Coronary artery (tissue), 2 donors: ENCODE results near the gene PLA1A.
A peak's percentile ranks its signal among the peaks of the same experiment; 100 is the strongest.

ENCODE experiments used
- DNase-seq: peaks from one replicate; pipeline ENCODE4 v3.0.0-alpha.2; 2017; ENCODE audit warnings: low spot score
- H3K27ac ChIP-seq, 2 donors: fragments of 200-600 bp; sonication (generic); one replicate each; pipeline ENCODE4 v1.5.1; 2016 to 2019
- H3K4me3 ChIP-seq: fragments of 200-600 bp; sonication (generic); 2 replicates; pipeline ENCODE4 v1.5.1; 2016; ENCODE audit warnings: mild to moderate bottlenecking, moderate library complexity
- TF ChIP-seq, protein P1 (sequence below): fragments of 200-600 bp; sonication (generic); IDR thresholded peaks from one replicate; pipeline ENCODE4 v1.5.1; 2019; ENCODE audit warnings: antibody characterized with exemption

Gene PLA1A

DNA sequence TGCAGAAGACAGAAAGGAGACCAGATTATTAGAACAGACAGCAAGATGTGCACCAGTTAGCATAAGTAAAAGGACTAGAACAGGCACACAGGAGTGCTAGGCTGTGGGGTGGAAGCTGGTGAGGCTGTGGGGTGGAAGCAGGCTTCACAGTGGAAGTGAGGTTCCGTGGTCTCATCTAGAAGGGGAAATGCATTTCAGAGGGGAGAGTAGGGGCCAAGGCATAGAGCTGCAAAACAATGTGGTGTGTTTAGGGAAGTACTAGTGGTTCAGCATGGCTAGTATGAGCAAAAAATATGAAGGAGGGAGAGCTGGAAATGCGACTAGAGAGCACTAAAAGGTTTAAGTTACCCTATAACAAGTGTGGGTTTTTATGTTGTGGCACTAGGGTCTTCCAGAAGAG is 56.2 kb downstream of the PLA1A start:
- TF ChIP-seq, protein P1, sequence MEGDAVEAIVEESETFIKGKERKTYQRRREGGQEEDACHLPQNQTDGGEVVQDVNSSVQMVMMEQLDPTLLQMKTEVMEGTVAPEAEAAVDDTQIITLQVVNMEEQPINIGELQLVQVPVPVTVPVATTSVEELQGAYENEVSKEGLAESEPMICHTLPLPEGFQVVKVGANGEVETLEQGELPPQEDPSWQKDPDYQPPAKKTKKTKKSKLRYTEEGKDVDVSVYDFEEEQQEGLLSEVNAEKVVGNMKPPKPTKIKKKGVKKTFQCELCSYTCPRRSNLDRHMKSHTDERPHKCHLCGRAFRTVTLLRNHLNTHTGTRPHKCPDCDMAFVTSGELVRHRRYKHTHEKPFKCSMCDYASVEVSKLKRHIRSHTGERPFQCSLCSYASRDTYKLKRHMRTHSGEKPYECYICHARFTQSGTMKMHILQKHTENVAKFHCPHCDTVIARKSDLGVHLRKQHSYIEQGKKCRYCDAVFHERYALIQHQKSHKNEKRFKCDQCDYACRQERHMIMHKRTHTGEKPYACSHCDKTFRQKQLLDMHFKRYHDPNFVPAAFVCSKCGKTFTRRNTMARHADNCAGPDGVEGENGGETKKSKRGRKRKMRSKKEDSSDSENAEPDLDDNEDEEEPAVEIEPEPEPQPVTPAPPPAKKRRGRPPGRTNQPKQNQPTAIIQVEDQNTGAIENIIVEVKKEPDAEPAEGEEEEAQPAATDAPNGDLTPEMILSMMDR: no peak
- DNase-seq: no peak
- H3K4me3 ChIP-seq: no peak overlapping the region
- H3K27ac ChIP-seq: no peak overlapping the region

DNA sequence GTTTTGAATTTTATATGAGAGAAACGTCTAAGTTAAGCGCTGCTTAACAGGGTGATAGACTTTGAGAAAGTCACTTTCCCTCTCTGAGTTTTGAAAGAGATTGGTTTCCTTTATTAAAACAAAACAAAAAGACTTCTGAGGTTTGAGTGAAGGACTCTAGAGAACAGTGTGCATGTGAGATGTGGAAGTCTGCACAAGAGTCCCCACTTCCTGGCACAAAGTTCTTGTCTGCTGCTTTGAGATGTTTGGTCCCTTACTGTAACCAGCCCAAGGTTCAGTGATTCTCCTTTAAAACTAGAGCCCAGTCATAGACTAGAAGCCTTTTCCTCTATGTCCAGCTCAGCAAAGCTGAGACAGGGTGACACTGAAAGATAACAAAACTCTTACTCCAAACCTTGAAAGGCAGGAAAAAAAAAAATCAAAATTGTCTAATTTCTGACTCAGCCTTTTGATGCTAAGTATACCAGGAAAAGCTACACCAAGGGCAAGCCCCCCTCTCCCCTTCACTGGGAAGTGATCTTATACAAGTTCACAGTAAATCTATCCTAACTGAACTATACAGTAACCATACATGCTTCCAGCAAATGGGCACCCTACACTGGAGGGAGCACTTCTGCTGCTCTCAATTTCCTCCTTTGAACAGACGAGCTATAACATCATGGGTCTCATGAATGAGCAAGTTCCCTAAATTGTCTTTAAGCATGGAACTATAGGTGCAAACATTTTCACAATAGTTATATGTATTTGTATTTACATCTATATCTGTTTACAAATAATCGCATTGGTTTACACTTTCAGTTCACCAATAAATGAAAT is 60.4 kb downstream of the PLA1A start:
- TF ChIP-seq, protein P1: no peak
- no peak overlapping the region for H3K4me3 ChIP-seq
- H3K27ac ChIP-seq: no peak overlapping the region
- DNase-seq: no peak

DNA sequence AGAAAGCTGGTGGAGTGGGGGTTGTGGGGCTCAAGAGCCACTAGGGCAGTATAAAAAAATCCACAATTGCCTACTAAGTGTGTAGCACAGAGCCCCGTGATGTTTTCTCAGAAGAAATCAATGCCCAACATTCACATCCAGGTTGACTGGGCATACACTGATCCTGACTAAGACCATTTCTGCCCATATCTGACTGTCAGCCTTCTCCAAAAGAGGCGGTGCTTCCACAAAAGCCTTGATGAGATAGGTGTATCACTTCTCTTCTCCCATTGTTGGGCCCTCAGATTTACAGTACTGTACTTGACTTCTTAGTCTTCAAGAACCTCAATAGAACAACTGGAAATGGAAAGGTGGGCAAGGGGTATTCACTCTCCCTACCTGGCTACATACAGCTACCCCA is 61.3 kb downstream of the PLA1A start:
- Histone ChIP-seq H3K4me3 (peak overlapping the region; percentile 18), H3K27ac (no peak overlapping the region)
- no peak for DNase-seq
- TF ChIP-seq, protein P1: no peak

DNA sequence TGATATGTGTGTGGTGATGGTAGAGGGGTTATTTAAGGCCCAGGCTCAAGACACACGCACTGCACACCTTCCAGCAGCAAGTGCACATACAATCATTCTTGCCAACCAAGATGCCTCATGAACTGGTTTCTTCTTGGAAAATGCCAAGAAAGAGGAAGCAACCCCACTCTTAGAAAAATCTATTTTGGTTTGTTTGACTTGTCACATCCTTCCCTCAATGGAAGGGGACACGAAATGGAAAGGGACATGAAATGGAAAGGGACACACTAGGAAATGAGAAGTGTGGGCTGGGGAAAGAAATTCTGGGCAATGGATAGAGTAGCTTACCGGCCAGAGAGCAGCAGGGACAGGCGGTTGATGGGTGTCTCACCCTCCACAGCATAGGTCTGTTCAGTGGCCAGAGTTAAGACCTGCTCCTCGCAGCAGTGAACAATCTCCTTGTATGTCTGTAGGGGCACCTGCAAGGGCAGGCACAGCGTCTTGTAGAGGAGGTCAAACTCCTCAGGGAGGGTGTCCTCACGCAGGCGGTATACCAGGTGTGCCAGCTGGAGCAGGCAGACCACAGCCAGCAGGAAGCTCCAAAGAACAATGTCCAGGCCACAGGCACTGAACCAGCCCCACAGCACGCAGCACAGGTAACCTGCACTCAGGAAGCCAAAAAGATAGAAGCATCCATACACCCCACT is 62.1 kb downstream of the PLA1A start:
- DNase-seq: no peak
- Histone ChIP-seq H3K4me3 (peak overlapping the region; percentile 37), H3K27ac (peak overlapping the region in 1 of 2 donors; percentile 78)
- TF ChIP-seq, protein P1: no peak

DNA sequence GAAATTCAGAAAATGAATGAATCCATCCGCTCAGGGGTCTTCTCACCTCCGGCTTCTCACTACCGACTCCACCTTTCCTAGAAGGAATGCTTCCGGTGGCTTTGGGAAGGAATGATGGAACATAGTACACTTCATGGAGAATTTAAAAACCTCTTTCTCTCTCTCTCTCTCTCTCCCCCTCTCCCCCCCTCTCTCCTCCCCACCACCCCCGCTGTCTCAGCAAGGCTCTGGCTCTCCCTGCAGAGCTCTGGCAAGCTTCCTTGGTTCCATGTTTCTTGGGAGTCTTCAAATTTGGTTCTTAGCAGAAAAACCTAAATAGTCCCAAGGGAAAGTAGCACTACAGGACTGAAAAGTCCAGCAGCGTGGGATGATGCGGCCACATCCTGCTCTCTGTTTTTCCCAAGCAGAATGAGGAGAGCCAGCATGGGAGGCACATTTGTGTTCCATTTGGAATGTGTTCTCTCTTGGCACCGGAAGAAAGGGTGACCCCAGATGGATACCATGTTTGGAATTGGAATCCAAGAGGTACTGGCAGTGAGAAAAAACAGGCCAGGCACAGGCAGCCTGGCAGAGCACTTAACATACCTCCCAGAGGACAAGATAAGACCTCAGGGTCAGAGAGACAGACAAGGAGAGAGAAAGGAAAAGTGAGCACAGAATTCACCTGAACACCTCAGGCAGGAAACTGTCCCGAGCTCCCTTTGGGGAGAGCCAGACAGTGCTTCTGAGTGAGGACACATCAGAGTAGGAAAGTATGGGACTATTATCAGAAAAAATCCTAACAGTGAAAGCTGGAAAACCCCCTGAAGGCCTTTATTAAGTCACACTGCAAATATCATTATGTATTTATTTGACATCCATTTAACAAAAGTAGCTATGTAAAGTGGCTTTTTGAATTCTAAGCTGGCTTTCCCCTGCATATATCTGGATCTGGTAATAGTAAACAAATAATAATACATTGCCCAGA is 63.1 kb downstream of the PLA1A start, which contains the start of gene POPDC2:
Gene POPDC2 (minus strand): TSS at position 116 of the 967 bp plus-strand sequence. CDS start 166 bp downstream, outside the sequence.
- TF ChIP-seq, protein P1: no peak
- H3K4me3 ChIP-seq: peak within 1 kb of the TSS; percentile 37
- H3K27ac ChIP-seq: peak within 1 kb of the TSS; percentile 62 to 78
- DNase-seq: no peak

DNA sequence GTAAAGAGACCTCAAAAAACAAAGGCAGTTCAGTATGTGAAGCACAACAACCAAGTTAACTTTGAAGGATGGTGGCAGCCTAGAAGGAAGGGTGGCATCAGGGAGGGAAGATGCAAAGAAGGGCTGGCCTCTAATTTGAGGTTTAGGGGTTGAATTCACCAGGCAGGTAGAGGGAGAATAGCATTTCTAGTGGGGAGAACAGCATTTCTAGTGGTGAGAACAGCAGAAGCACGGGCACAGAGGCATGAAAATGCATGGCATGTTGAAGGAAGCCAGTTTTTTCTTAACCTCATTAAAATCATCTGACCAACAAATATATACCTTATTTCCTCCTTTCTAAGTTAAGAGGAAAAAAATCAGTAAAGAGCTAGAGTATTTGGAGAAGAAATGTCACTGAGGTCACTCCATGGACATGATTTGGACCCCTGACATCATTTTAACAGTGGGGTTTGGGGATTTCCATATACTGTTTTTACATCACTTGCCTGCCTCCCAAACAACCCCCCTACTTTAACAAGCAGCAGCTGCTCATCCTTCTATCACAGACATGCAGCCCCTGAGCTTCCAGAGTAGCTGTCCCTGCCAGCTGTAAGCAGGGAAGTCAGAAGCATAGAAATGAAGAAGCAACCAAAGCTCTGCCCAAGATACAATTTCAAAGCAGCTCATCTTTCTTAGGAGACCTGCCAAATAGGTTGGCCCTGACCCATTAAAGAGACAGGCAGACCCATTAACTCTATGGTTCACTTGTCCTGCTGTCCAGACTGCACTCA is 65.1 kb downstream of the PLA1A start:
- TF ChIP-seq, protein P1: no peak
- no peak for DNase-seq
- H3K27ac ChIP-seq: no peak overlapping the region
- H3K4me3 ChIP-seq: no peak overlapping the region
